Neural crest cell (in vitro differentiated cells): ENCODE data around the gene CCDC195. TPM values are rescaled to one million over a fixed set of nuclear protein-coding genes. Genes with fewer than 3 reads are reported as not detected.

Experiments used
- DNase-seq: peaks from one replicate; pipeline ENCODE4 v3.0.0; 2021; ENCODE audit warnings: low read depth, mixed read lengths, low spot score
- H3K27ac Mint-ChIP-seq: one replicate; pipeline ENCODE4 v1.8.0; 2021; ENCODE audit warnings: mild to moderate bottlenecking, mixed read lengths; ENCODE audit not compliant: unreplicated experiment
- H3K27me3 Mint-ChIP-seq: 2 replicates; pipeline ENCODE4 v1.8.0; 2021; ENCODE audit warnings: low read depth, mild to moderate bottlenecking, mixed read lengths
- H3K36me3 Mint-ChIP-seq: 2 replicates; pipeline ENCODE4 v1.8.0; 2021; ENCODE audit warnings: low read depth, mild to moderate bottlenecking, mixed read lengths
- H3K4me1 Mint-ChIP-seq: 2 replicates; pipeline ENCODE4 v1.8.0; 2021; ENCODE audit warnings: mixed read lengths
- H3K4me3 Mint-ChIP-seq: one replicate; pipeline ENCODE4 v1.8.0; 2021; ENCODE audit warnings: mild to moderate bottlenecking, mixed read lengths
- H3K9me3 Mint-ChIP-seq: 2 replicates; pipeline ENCODE4 v1.8.0; 2021; ENCODE audit warnings: mixed read lengths
- CTCF ChIP-seq: fragments of 200-600 bp; sonication (generic); conservative IDR thresholded peaks from 2 replicates; pipeline ENCODE4 v1.5.0; 2021; ENCODE audit warnings: antibody characterized with exemption, mild to moderate bottlenecking
- long read RNA-seq: library from polyadenylated mRNA; unstranded; transcript quantifications from one replicate; pipeline ENCODE4 v2.0.0, GENCODE V29; 2020
- total RNA-seq: library from RNA; stranded (reverse); gene quantifications from 2 replicates; pipeline ENCODE4 v1.2.1, GENCODE V29; 2021

CCDC195 gene
- total RNA-seq = not detected in 2 replicates
- long read RNA-seq = 0 reads

- DNase-seq = no peak
- H3K36me3 Mint-ChIP-seq = no peaks in the 10 kb centered on the region
- H3K27me3 Mint-ChIP-seq = no peaks in the 10 kb centered on the region
- H3K27ac Mint-ChIP-seq = no peak within 1 kb of the TSS
- no peak for TF ChIP-seq CTCF
- H3K9me3 Mint-ChIP-seq = peaks cover 6% of the 10 kb centered on the region
- no peak within 1 kb of the TSS for H3K4me3 Mint-ChIP-seq
- H3K4me1 Mint-ChIP-seq = no peaks in the 10 kb centered on the region
Observed at GRCh38 chr2:224716201-224716600, at the start of gene CCDC195. TSS of gene CCDC195 (minus strand) at chr2:224716365. CDS start at chr2:224716365, 0 bp downstream.

GRCh38 chr2:224764565-224765236 is 48.5 kb upstream of the CCDC195 start:
- peaks cover 49% of the 10 kb centered on the region for H3K36me3 Mint-ChIP-seq
- H3K9me3 Mint-ChIP-seq = peaks cover 9% of the 10 kb centered on the region
- no peak overlapping the region for H3K27ac Mint-ChIP-seq
- no peak overlapping the region for H3K4me3 Mint-ChIP-seq
- DNase-seq = no peak
- TF ChIP-seq CTCF = no peak
- no peaks in the 10 kb centered on the region for H3K27me3 Mint-ChIP-seq
- H3K4me1 Mint-ChIP-seq = no peaks in the 10 kb centered on the region

GRCh38 chr2:224757934-224758548 is 41.9 kb upstream of the CCDC195 start:
- no peaks in the 10 kb centered on the region for H3K4me1 Mint-ChIP-seq
- H3K4me3 Mint-ChIP-seq = no peak overlapping the region
- peaks cover 50% of the 10 kb centered on the region for H3K36me3 Mint-ChIP-seq
- no peak for TF ChIP-seq CTCF
- no peak overlapping the region for H3K27ac Mint-ChIP-seq
- DNase-seq = no peak
- peaks cover 28% of the 10 kb centered on the region for H3K9me3 Mint-ChIP-seq
- no peaks in the 10 kb centered on the region for H3K27me3 Mint-ChIP-seq

- Mint-ChIP-seq H3K9me3 (peaks cover 19% of the 10 kb centered on the region), H3K36me3 (peaks cover 24% of the 10 kb centered on the region), H3K4me1 (no peaks in the 10 kb centered on the region), H3K27me3 (no peaks in the 10 kb centered on the region), H3K4me3 (no peak overlapping the region), H3K27ac (no peak overlapping the region)
- DNase-seq = no peak
- TF ChIP-seq CTCF = no peak
Observed at GRCh38 chr2:224753743-224754540, 37.8 kb upstream of the CCDC195 start.

GRCh38 chr2:224751996-224752698 is 36.0 kb upstream of the CCDC195 start:
- Mint-ChIP-seq H3K36me3 (peaks cover 7% of the 10 kb centered on the region), H3K4me3 (no peak overlapping the region), H3K4me1 (no peaks in the 10 kb centered on the region), H3K27ac (no peak overlapping the region), H3K9me3 (peaks cover 7% of the 10 kb centered on the region), H3K27me3 (no peaks in the 10 kb centered on the region)
- DNase-seq = no peak
- no peak for TF ChIP-seq CTCF
